GM12875 (cell line): ENCODE results near the gene HTR6.
"Not testable (repeated sequence)": the region's sequence is repeated elsewhere in the genome, so short reads cannot be mapped to it uniquely, and the experiment has no call there.

ENCODE experiments used
- H3K4me3 ChIP-seq: one replicate; pipeline ENCODE4 v1.5.1; 2011; ENCODE audit warnings: low read depth, low read length, control low read depth
- CTCF ChIP-seq: IDR thresholded peaks from 2 replicates; pipeline ENCODE4 v1.5.1; 2011; ENCODE audit warnings: low read depth, mild to moderate bottlenecking, control low read depth, inconsistent platforms, low read length, moderate library complexity, borderline replicate concordance; ENCODE audit not compliant: insufficient read depth

HTR6 gene

GRCh38 chr1:19621274-19621950 lies 43.3 kb upstream of the HTR6 start:
- H3K4me3 ChIP-seq, result no peak overlapping the region
- no peak for TF ChIP-seq CTCF

GRCh38 chr1:19622204-19622603 lies 42.5 kb upstream of the HTR6 start:
- no peak for TF ChIP-seq CTCF
- no peak overlapping the region for H3K4me3 ChIP-seq

DNA sequence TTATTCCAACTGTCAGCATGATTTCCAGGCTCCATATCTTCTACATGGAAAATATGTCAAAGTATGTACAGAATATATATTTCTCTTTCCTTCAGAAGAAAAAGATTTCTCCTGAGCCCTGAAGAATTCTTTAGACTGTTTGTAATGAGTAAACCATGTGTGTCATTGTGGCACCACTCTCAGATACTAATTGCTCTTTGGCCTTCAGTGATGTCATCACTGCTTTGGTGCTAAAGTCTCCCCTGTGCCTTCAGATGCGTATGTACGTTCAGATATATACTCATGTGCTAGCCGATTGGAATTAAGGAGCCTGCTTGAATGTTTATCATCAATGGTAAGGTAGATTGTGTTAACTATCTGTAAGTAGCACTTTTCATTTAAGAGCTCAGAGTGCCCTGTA lies 41.2 kb upstream of the HTR6 start:
- no peak for TF ChIP-seq CTCF

GRCh38 chr1:19625291-19625937 lies 39.3 kb upstream of the HTR6 start:
- TF ChIP-seq CTCF, result no peak
- H3K4me3 ChIP-seq, result no peak overlapping the region

More for the DNA sequence above, 41.2 kb upstream of the HTR6 start:
- H3K4me3 ChIP-seq, result no peak overlapping the region

GRCh38 chr1:19628879-19629278 lies 35.8 kb upstream of the HTR6 start:
- no peak for TF ChIP-seq CTCF
- H3K4me3 ChIP-seq, result no peak overlapping the region

- H3K4me3 ChIP-seq, result no peak overlapping the region
- no peak for TF ChIP-seq CTCF
Observed at GRCh38 chr1:19629357-19629756, 35.3 kb upstream of the HTR6 start.

DNA sequence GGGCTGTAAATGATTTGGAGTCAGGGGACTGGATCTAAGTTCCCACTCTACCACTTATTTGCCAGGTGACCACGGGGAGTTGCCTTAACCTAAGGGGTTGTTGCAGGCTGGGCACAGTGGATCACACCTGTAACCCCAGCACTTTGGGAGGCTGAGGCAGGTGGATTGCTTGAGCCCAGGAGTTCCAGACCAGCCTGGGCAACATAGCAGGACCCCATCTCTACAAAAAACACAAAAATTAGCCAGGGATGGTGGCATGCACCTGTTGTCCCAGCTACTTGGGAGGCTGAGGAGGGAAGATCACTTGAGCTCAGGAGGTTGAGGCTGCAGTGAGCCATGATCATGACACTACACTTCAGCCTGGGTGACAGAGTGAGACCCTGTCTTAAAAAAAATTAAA lies 34.5 kb upstream of the HTR6 start:
- not testable (repeated sequence) for H3K4me3 ChIP-seq
